AG09319 (cell line): ENCODE measurements around the gene RBM41.
"Not testable (repeated sequence)": the region's sequence is repeated elsewhere in the genome, so short reads cannot be mapped to it uniquely, and the experiment has no call there.

Source experiments
- DNase-seq: peaks from one replicate; pipeline ENCODE4 v3.0.0-alpha.2; 2010; ENCODE audit warnings: low read depth; ENCODE audit errors: extremely low read depth
- CTCF ChIP-seq: IDR thresholded peaks from 2 replicates; pipeline ENCODE4 v1.5.1; 2011; ENCODE audit warnings: low read depth, mild to moderate bottlenecking, inconsistent platforms, low read length, moderate library complexity

RBM41 gene

GRCh38 chrX:107118322-107119147 is at the start of gene RBM41:
Gene RBM41, minus strand, starts transcription at chrX:107118822. Its CDS starts 49 bp downstream, at chrX:107118773.
- TF ChIP-seq CTCF, result no peak
- peak; percentile 50 for DNase-seq

GRCh38 chrX:107168257-107168656 is 49.6 kb upstream of the RBM41 start:
- no peak for DNase-seq
- TF ChIP-seq CTCF, result no peak

- no peak for TF ChIP-seq CTCF
- DNase-seq, result no peak
These were observed 48.7 kb upstream of the RBM41 start for GRCh38 chrX:107167163-107167921.

- DNase-seq, result not testable (repeated sequence)
These were observed 39.0 kb upstream of the RBM41 start for GRCh38 chrX:107157618-107158017.

GRCh38 chrX:107155621-107156430 is 37.2 kb upstream of the RBM41 start:
- not testable (repeated sequence) for DNase-seq

- DNase-seq, result no peak
- no peak for TF ChIP-seq CTCF
These were observed 36.4 kb upstream of the RBM41 start for GRCh38 chrX:107154787-107155620.

- DNase-seq, result no peak
- TF ChIP-seq CTCF, result no peak
These were observed 34.4 kb upstream of the RBM41 start for GRCh38 chrX:107153005-107153404.
